SU-DHL-6 (cell line): Measurements from ENCODE around the gene ZNF556.

Source experiments
- CTCF ChIP-seq: fragments of 200-600 bp; sonication (generic); IDR thresholded peaks from one replicate; pipeline ENCODE4 v1.5.1; 2017; ENCODE audit warnings: antibody characterized with exemption, mild to moderate bottlenecking, low read length, moderate library complexity; ENCODE audit not compliant: insufficient read depth, poor library complexity, severe bottlenecking
- EZH2phosphoT487 ChIP-seq: fragments of 200-600 bp; sonication (generic), shearing (Covaris generic); conservative IDR thresholded peaks from 2 replicates; pipeline ENCODE4 v1.6.1; 2018; ENCODE audit warnings: mild to moderate bottlenecking, antibody characterized with exemption, low read length, moderate library complexity, mixed read lengths

- TF ChIP-seq CTCF (no peak), EZH2phosphoT487 (no peak)
Observed at GRCh38 chr19:2837430-2837829, 29.7 kb upstream of the ZNF556 start.
